HG03139 (cell line): ENCODE data around the gene BPIFA2.
"Not testable (repeated sequence)": the region's sequence is repeated elsewhere in the genome, so short reads cannot be mapped to it uniquely, and the experiment has no call there.

Experiments
- ATAC-seq: cut with Tn5 transposase; IDR thresholded peaks from one replicate; pipeline ENCODE4 v1.9.1; 2021; ENCODE audit not compliant: unreplicated experiment

BPIFA2 gene

GRCh38 chr20:33159713-33160112 lies 8.2 kb upstream of the BPIFA2 start:
- ATAC-seq: no peak

DNA sequence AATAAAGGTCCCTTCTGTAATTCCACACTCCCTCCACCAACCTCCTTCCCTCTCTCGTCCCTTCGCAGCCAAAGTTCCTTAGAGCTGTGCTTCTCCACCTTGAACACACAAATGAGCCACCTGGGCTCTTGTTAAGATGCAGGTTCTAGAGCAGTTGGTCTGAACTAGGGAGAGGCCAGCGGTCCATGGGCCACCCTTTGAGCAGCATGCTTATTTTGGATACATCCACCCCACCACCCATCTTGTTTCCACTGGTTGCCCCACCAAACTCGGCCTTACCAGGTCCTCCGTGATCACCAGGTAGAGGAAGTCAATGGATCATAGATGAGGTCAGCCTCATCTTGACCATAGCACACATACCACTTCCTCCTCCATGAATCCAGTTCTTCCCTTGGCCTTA lies 7.3 kb upstream of the BPIFA2 start:
- ATAC-seq: no peak

DNA sequence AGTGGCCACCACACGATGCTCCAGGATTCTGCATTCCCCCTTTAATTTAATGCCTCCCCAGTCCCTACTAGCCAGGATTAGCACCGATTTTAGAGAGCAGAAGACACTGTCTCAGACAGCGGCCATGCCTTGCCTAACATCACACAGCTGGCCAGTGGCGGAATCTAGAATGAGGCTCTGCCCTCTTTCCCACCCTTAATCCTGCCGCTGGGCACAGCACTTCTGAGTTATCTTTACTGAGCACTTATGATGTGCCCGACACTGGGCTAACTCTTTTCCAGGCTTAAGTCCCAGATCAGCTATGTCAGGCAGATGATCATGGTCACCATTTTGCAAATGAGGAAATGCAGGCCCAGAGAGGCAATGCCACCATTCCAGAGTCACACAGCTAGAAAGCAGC lies 5.6 kb upstream of the BPIFA2 start:
- ATAC-seq: no peak

DNA sequence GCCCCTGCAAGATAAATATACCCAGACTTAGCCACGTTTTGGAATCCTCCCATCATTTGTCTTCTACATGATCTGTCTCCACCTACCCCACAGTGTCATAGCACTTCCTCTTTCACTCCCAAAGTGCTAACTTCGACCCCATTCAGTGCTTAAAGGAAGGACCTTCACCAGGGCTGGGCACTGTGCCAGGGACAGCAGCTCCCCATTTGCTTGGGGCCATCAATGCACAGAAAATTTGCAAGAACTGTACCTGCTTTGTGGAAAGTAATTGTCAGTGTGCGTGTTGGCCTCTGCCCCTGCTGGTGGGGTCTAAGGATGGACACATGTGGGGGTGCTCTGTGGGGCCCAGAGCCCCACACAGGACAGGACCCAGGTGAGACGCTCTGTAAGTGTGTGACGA lies 5.2 kb upstream of the BPIFA2 start:
- ATAC-seq: no peak

DNA sequence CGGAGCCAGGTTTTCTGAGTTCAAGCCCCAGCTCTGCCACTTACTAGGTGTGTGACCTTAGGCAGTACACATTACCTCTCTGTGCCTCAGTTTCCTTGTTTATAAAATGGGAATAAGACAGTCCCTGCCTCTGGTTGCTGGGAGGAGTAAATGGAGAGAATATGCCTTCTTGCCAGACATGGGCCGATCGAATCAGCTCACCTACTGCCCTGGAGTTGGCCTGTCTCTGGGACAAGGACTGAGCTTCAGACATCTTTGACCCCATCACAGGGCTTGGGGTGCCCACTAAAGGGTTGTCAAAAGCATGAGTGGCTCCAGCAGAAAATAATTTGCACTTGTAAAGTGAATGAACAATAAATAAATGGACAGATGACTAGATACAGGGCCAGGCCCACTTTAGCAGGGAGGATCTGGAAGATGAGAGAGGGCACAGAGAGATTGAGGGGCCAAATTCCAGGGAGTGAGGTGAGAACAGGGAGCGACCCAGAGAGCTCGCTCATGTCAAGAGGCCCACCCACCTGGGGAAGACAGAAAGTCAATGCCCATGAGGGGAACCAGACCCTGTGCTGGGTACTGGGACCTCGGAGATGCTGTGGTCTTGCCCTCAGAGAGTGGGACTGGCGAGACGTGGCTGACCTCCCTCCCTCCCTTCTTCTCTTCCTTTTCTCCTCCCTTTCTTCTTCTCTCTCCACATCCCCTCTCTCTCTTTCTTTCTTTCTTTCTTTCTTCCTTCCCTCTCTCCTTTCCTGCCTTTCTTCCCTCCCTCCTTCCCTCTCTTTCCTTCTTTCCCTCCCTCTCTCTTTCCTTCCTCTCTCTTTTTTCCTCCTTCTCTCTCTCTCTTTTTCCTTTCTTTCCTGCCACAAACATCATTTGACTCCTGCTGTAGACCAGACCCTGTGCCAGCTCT lies 3.9 kb upstream of the BPIFA2 start:
- ATAC-seq: no peak

DNA sequence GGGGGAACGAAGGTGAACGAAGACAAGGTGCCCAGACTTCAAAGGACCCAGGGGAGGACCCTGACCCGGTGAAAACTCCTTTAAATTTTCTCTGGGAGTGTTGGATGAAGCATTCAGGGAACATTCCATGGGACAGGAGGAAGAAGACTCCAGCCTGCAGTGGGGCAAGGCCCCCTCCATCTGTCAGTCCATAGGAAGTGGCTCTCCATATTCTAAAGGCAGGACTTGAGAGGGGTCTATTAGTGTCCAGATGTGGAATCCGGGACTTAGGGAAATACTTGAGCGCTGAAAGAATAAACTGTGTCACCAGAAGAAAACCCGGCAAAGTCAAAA lies 3.2 kb upstream of the BPIFA2 start:
- no peak for ATAC-seq

DNA sequence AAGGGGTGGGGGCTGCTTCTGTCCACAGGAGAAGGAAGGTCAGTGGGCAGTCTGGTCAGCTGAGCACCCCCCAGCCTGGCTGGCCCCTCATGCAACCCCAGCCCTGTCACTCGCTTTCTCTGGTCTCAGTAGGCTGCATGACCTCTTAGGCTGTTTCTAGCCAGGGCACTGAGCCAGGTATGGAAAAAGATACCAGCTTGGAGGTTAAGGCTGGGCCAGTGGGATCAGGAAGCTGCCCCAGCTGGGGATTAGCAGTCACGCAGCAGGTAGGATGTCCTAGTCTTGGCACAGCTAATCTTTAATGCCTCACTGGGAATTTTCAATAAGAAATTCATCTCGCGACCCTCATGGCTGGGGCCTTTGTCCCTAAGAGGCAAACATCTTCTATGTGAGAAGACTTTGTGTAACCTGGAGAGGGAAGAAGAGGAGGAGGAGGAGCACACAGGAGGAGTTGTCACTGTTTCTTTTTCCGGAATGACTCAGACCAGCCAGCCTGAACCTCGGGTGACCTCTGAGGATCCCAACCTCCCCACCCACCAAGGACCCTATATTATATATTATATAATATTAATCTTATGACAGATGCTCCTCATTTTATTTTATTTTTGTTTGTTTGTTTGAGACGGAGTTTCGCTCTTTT lies 2.4 kb upstream of the BPIFA2 start:
- no peak for ATAC-seq

GRCh38 chr20:33166533-33167113 lies 1.3 kb upstream of the BPIFA2 start:
- no peak for ATAC-seq

- no peak for ATAC-seq
These were observed 1.3 kb downstream of the BPIFA2 start for GRCh38 chr20:33169176-33169794.

- ATAC-seq: no peak
These were observed 4.8 kb downstream of the BPIFA2 start for GRCh38 chr20:33172781-33173180.

GRCh38 chr20:33175123-33175522 lies 7.2 kb downstream of the BPIFA2 start:
- no peak for ATAC-seq

GRCh38 chr20:33176101-33176500 lies 8.1 kb downstream of the BPIFA2 start:
- ATAC-seq: no peak

- ATAC-seq: no peak
These were observed 9.9 kb downstream of the BPIFA2 start for GRCh38 chr20:33177866-33178265.

GRCh38 chr20:33178726-33179125 lies 10.8 kb downstream of the BPIFA2 start:
- no peak for ATAC-seq

GRCh38 chr20:33180169-33180568 lies 12.2 kb downstream of the BPIFA2 start:
- ATAC-seq: no peak

DNA sequence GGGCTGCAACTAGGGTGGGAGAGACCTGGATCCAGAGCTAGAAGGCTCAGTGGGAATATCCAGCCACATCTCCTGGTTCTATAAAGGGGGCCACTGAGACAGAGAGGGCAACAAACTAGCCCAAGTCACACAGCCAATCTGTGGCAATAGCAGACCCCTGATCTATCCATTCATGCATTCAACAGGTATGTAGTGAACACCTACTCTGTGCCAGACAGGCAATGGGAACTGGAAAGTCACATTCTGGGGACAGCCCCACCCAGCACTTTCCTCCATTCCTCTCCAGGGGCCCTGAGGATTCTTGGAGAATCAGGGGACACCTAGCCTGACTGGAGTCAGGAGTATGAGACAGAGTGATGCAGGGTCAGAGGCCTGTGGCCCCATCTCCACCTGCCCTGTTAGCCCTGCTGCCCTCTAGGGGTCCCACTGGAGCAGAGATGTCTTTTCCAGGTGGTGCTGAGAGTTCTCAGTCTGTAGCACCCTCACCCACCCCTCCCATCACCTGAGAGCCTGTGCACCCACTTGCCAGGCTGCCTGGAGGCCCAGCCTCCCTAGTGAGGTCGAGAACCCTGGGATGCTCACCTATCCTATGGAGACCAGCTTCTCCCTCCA lies 13.6 kb downstream of the BPIFA2 start:
- no peak for ATAC-seq

DNA sequence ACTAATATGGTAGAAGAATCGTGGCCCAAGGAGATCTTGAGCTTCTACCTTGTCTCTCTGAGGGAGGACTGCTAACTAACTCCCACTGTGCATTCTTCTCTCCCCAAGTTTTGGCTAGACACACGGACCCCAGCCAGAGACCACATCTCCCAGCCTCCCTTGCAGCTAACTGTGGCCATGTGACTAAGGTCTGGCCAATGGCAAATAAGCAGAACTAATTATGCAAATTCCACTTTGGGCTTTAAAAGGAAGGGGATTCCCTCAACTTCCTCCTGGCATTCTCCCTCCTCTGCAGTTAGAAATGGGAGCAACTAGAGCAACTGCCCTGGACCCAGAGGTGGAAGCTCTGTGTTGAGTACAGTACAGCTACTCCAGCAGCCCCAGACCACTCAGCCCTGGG lies 15.4 kb downstream of the BPIFA2 start:
- no peak for ATAC-seq

GRCh38 chr20:33185031-33185590 lies 17.2 kb downstream of the BPIFA2 start:
- ATAC-seq: not testable (repeated sequence)

DNA sequence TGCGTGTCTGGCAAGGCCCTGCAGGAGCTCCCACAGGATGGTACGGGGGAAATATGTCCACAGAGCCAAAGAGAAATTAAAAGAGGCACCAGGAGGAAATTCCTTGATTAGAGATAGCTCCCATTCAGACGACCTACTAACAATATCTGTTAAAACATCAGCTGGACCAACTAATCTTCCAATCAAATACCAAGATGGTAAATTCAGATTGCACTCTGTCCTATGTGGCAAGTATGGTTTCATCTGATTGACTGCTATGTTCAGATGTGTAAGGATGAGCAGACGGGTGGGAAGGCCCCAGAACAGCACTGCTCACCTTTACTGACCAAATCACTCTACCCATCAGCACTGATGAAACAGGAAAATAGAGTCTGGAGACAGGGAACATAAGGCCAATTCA lies 19.5 kb downstream of the BPIFA2 start:
- no peak for ATAC-seq

GRCh38 chr20:33188421-33188820 lies 20.5 kb downstream of the BPIFA2 start:
- no peak for ATAC-seq

GRCh38 chr20:33191484-33191883 lies 23.5 kb downstream of the BPIFA2 start:
- no peak for ATAC-seq
